Body of pancreas (tissue), 4 donors: ENCODE results near the gene SALL4. TPM values are rescaled to one million over a fixed set of nuclear protein-coding genes. Genes with fewer than 3 reads are reported as not detected.

Source experiments
- ATAC-seq: fragments of 150-250 bp; one replicate; pipeline ENCODE4 v1.9.1; 2016
- DNase-seq, 4 donors: peaks; one replicate each; pipeline ENCODE4 v3.0.0-alpha.2; 2019
- H3K27ac ChIP-seq, 4 donors: fragments of 200-600 bp; sonication (generic); 1 replicate in 3 of 4; 2 replicates in 1 of 4; pipeline versions ENCODE4 v1.5.1 to v1.6.1; 2016 to 2019; ENCODE audit warnings: mild to moderate bottlenecking in 1 of 4, mixed read lengths in 1 of 4, moderate library complexity in 1 of 4
- H3K27me3 ChIP-seq, 2 donors: fragments of 200-600 bp; sonication (generic); one replicate each; pipeline ENCODE4 v1.6.0; 2016; ENCODE audit warnings: mild to moderate bottlenecking in 1 of 2
- H3K36me3 ChIP-seq, 2 donors: fragments of 200-600 bp; sonication (generic); replicated peaks in 1 of 2; 2 replicates each; pipeline ENCODE4 v1.5.1; 2016; ENCODE audit warnings: low read depth in 2 of 2; ENCODE audit not compliant: insufficient read depth in 1 of 2
- H3K4me1 ChIP-seq: fragments of 200-600 bp; sonication (generic); one replicate; pipeline ENCODE4 v1.6.0; 2016
- H3K4me3 ChIP-seq, 2 donors: fragments of 200-600 bp; sonication (generic); 1 replicate in 1 of 2; 2 replicates in 1 of 2; pipeline ENCODE4 v1.5.1; 2016 to 2019
- H3K9me3 ChIP-seq, 3 donors: fragments of 200-600 bp; sonication (generic); 1 replicate in 2 of 3; 2 replicates in 1 of 3; pipeline ENCODE4 v1.5.1; 2016
- POLR2A ChIP-seq, 3 donors: fragments of 450-650 bp; IDR thresholded peaks; one replicate each; pipeline ENCODE4 v1.6.1; 2016; ENCODE audit warnings: antibody characterized with exemption in 3 of 3, mild to moderate bottlenecking in 2 of 3
- WGBS, 2 donors: methylation state at CpG; one replicate each; pipeline ENCODE4 v1.1.5; 2017; 5-methylcytosine and 5-hydroxymethylcytosine counted together
- intact Hi-C: fragments of 100-400 bp; cut with DNase I; formaldehyde crosslinking; loops from one replicate; pipeline ENCODE4 v1.15.1; 2023
- total RNA-seq, 2 donors: library from RNA; depleted of rRNA; stranded (reverse); fragments of >200 nt; gene quantifications; one replicate each; pipeline ENCODE4 v1.1.0, GENCODE V29; 2016
- TF ChIP-seq, protein P1 (sequence below), 7 experiments: fragments of 450-650 bp in 4 of 7; fragments of 200-600 bp in 3 of 7; sonication (generic) in 3 of 7; IDR thresholded peaks; one replicate each; pipeline ENCODE4 v1.5.1; 2016 to 2019; ENCODE audit warnings: antibody characterized with exemption in 7 of 7

SALL4 gene
- total RNA-seq, 2 donors from 2014 or later: 1.6 to 5.9 TPM

DNA sequence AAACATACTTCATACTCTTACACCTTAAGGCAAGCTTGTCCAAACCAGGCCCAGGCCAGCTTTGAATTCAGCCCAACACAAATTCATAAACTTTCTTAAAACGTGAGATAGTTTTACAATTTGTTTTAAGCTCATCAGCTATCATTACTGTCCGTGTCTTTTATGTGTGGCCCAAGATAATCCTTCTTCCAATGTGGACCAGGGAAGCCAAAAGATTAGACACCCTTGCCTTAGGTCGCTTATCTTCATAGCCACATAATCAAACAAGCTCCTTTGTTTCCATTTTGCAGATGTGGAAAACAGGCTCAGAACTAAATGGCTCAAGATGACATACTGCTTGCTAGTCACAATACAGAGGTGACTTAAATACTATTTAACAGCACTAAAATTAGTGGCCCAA, 6.0 kb downstream of the SALL4 start:
- H3K27ac ChIP-seq: no peak overlapping the region
- peaks cover 0 to 3% of the 10 kb centered on the region in 2 donors for H3K27me3 ChIP-seq
- TF ChIP-seq POLR2A (IDR thresholded peaks at IDR 0.05): no peak
- TF ChIP-seq, protein P1, sequence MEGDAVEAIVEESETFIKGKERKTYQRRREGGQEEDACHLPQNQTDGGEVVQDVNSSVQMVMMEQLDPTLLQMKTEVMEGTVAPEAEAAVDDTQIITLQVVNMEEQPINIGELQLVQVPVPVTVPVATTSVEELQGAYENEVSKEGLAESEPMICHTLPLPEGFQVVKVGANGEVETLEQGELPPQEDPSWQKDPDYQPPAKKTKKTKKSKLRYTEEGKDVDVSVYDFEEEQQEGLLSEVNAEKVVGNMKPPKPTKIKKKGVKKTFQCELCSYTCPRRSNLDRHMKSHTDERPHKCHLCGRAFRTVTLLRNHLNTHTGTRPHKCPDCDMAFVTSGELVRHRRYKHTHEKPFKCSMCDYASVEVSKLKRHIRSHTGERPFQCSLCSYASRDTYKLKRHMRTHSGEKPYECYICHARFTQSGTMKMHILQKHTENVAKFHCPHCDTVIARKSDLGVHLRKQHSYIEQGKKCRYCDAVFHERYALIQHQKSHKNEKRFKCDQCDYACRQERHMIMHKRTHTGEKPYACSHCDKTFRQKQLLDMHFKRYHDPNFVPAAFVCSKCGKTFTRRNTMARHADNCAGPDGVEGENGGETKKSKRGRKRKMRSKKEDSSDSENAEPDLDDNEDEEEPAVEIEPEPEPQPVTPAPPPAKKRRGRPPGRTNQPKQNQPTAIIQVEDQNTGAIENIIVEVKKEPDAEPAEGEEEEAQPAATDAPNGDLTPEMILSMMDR (IDR thresholded peaks at IDR 0.05): no peak
- ATAC-seq: no peak
- no peak for DNase-seq
- no peak overlapping the region for H3K4me3 ChIP-seq
- intact Hi-C loops: no loop called here
- H3K4me1 ChIP-seq: peaks cover 16% of the 10 kb centered on the region
- H3K9me3 ChIP-seq: no peaks in the 10 kb centered on the region
- no peaks in the 10 kb centered on the region for H3K36me3 ChIP-seq
- WGBS, 2 donors: 71 to 80% methylated on average over 3 of the region's 3 CpGs

DNA sequence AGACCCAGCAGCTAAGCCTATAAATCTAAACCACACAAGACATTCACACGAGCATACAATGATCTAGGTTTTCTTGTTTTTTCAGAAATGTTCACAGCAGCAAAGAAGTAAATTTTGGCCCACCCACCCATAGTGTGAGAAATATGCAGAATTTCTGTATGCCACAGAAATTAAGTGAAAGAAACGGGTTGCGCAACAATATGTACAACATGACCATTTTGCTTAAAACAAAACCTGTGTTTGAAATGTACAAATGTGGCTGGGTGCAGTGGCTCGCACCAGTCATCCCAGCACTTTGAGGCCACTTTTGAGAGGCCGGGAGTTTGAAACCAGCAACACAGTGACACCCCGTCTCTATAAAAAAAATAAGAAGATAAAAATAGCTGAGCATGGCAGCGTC, 9.4 kb downstream of the SALL4 start:
- Histone ChIP-seq H3K4me1 (no peaks in the 10 kb centered on the region), H3K4me3 (no peak overlapping the region), H3K36me3 (no peaks in the 10 kb centered on the region), H3K27ac (no peak overlapping the region), H3K27me3 (no peaks in the 10 kb centered on the region), H3K9me3 (no peaks in the 10 kb centered on the region)
- intact Hi-C loops: no loop called here
- DNase-seq (no peak), ATAC-seq (no peak)
- TF ChIP-seq, protein P1 (IDR thresholded peaks at IDR 0.05): no peak
- no peak for TF ChIP-seq POLR2A (IDR thresholded peaks at IDR 0.05)
- WGBS, 2 donors: 79 to 80% methylated on average over 7 of the region's 7 CpGs

DNA sequence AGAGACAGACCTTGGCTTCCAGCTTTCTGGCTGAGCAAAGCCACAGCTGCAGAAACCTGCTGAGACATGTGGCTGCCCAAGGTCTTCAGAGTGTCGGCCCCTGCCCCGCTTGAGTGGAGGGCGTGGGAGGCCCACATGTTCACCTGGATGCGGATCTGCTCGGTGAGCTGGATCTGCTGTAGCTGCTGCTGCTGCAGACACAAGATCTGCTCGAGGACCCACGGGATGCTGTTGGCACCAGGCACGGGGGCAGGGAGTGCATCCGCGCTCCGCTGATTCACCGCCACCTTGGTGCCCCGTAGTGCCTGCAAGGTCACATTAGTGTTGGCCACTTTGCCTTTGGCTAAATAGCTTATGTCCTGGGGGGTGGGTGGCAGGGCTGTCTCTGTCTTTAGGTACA, 10.7 kb downstream of the SALL4 start:
- intact Hi-C loops: no loop called here
- H3K27ac ChIP-seq: no peak overlapping the region
- no peak for DNase-seq
- TF ChIP-seq, protein P1 (IDR thresholded peaks at IDR 0.05): no peak
- no peak for TF ChIP-seq POLR2A (IDR thresholded peaks at IDR 0.05)
- H3K4me3 ChIP-seq: no peak overlapping the region
- WGBS, 2 donors: 94% methylated on average over 13 of the region's 13 CpGs; no CpG with 5 or more reads in 1 of the 2 donors
- ATAC-seq: no peak
- no peaks in the 10 kb centered on the region for H3K36me3 ChIP-seq
- no peaks in the 10 kb centered on the region for H3K9me3 ChIP-seq
- no peaks in the 10 kb centered on the region for H3K4me1 ChIP-seq
- H3K27me3 ChIP-seq: no peaks in the 10 kb centered on the region

DNA sequence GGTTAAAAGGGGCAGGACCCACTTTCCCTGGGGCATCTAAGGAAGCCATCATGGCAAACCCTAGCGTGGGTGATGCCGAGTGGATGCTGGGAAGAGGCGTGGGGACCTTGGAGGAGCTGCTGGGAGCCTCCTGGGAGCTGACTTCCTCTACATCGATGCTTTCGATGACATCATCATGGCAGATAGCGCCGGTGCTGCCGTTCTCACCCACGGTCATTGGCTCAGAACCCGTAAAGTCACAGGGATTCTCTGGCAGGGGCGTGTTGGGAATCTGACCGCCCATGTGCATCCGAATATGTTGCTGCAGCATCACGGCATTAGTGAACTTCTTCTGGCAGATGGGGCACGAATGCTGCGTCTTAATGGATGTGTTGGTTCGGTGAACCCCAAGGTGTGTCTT, 12.1 kb downstream of the SALL4 start:
- TF ChIP-seq, protein P1 (IDR thresholded peaks at IDR 0.05): no peak
- TF ChIP-seq POLR2A (IDR thresholded peaks at IDR 0.05): no peak
- Histone ChIP-seq H3K36me3 (no peaks in the 10 kb centered on the region), H3K27ac (no peak overlapping the region), H3K27me3 (no peaks in the 10 kb centered on the region), H3K4me3 (no peak overlapping the region), H3K9me3 (no peaks in the 10 kb centered on the region), H3K4me1 (no peaks in the 10 kb centered on the region)
- 85 to 90% methylated on average over 5 to 17 of the region's 17 CpGs for WGBS, 2 donors
- DNase-seq: no peak
- intact Hi-C loops: no loop called here
- ATAC-seq: no peak

DNA sequence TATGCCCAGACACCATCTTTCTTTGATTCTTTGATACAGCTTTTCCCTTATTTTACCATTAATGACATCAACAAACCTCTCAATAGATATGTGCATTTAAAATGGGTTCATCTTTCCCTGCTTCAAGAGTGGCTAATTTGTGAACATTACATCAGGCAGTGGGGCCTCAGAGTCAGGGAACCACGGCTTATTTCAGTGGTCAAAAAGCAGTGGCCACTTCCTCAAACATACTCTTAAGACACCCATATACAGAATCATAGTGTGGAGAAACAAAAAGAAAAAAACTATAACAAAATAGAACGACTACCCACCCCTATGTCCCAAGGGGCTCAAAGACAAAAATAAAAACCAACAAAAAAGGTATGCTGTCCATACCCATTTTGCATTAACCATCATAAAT, 12.9 kb downstream of the SALL4 start:
- Histone ChIP-seq H3K9me3 (no peaks in the 10 kb centered on the region), H3K4me1 (no peaks in the 10 kb centered on the region), H3K27me3 (no peaks in the 10 kb centered on the region), H3K27ac (no peak overlapping the region), H3K4me3 (no peak overlapping the region), H3K36me3 (no peaks in the 10 kb centered on the region)
- 53 to 66% methylated on average over 2 of the region's 2 CpGs for WGBS, 2 donors
- intact Hi-C loops: no loop called here
- DNase-seq (no peak), ATAC-seq (no peak)
- TF ChIP-seq POLR2A (IDR thresholded peaks at IDR 0.05): no peak
- TF ChIP-seq, protein P1 (IDR thresholded peaks at IDR 0.05): no peak
